ENCODE data around the gene AP2A2. TPM values are rescaled to one million over a fixed set of nuclear protein-coding genes. Genes with fewer than 3 reads are reported as not detected.

AP2A2 gene
- total RNA-seq, 1 experiment from 2014 or later: 70.6 TPM

GRCh38 chr11:1054143-1055108, 128.8 kb downstream of the AP2A2 start:
- Mint-ChIP-seq H3K27ac (ENCODE audit: low read depth, unreplicated experiment) (no peak overlapping the region), H3K4me3 (ENCODE audit: unreplicated experiment) (no peak overlapping the region), H3K36me3 (ENCODE audit: insufficient read depth, unreplicated experiment) (no peaks in the 10 kb centered on the region), H3K9me3 (ENCODE audit: unreplicated experiment) (no peaks in the 10 kb centered on the region), H3K27me3 (ENCODE audit: insufficient read depth, unreplicated experiment) (no peaks in the 10 kb centered on the region), H3K4me1 (ENCODE audit: insufficient read depth, unreplicated experiment) (peaks cover 16% of the 10 kb centered on the region)
- ChIA-PET POLR2A (no interaction called here), CTCF (interaction anchor here (0.5 to 1.5 kb wide), 4 partner anchors 35 to 463 kb away, joined by 3 to 5 read pairs (median 4); no protein-coding TSS in a partner anchor)
- no TSS peak for BruUV-seq (replicated peaks)
- TF ChIP-seq, protein P1, sequence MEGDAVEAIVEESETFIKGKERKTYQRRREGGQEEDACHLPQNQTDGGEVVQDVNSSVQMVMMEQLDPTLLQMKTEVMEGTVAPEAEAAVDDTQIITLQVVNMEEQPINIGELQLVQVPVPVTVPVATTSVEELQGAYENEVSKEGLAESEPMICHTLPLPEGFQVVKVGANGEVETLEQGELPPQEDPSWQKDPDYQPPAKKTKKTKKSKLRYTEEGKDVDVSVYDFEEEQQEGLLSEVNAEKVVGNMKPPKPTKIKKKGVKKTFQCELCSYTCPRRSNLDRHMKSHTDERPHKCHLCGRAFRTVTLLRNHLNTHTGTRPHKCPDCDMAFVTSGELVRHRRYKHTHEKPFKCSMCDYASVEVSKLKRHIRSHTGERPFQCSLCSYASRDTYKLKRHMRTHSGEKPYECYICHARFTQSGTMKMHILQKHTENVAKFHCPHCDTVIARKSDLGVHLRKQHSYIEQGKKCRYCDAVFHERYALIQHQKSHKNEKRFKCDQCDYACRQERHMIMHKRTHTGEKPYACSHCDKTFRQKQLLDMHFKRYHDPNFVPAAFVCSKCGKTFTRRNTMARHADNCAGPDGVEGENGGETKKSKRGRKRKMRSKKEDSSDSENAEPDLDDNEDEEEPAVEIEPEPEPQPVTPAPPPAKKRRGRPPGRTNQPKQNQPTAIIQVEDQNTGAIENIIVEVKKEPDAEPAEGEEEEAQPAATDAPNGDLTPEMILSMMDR (IDR thresholded peaks at IDR 0.05; ENCODE audit: unreplicated experiment): no peak
- intact Hi-C loops (cut with micrococcal nuclease): no loop called here
- DNase-seq (ENCODE audit: unreplicated experiment): no peak

- H3K4me1 Mint-ChIP-seq (ENCODE audit: insufficient read depth, unreplicated experiment): peaks cover 13% of the 10 kb centered on the region
- H3K4me3 Mint-ChIP-seq (ENCODE audit: unreplicated experiment): no peak overlapping the region
- ChIA-PET POLR2A (no interaction called here), CTCF (interaction anchor here (0.5 to 1.5 kb wide), 3 partner anchors 35 to 328 kb away, joined by 3 to 5 read pairs (median 4); no protein-coding TSS in a partner anchor)
- no peaks in the 10 kb centered on the region for H3K36me3 Mint-ChIP-seq (ENCODE audit: insufficient read depth, unreplicated experiment)
- H3K9me3 Mint-ChIP-seq (ENCODE audit: unreplicated experiment): no peaks in the 10 kb centered on the region
- intact Hi-C loops (cut with micrococcal nuclease): no loop called here
- no peaks in the 10 kb centered on the region for H3K27me3 Mint-ChIP-seq (ENCODE audit: insufficient read depth, unreplicated experiment)
- no peak for DNase-seq (ENCODE audit: unreplicated experiment)
- H3K27ac Mint-ChIP-seq (ENCODE audit: low read depth, unreplicated experiment): no peak overlapping the region
- no TSS peak for BruUV-seq (replicated peaks)
- TF ChIP-seq, protein P1 (IDR thresholded peaks at IDR 0.05; ENCODE audit: unreplicated experiment): no peak
These were observed 129.5 kb downstream of the AP2A2 start for GRCh38 chr11:1055109-1055703.

DNA sequence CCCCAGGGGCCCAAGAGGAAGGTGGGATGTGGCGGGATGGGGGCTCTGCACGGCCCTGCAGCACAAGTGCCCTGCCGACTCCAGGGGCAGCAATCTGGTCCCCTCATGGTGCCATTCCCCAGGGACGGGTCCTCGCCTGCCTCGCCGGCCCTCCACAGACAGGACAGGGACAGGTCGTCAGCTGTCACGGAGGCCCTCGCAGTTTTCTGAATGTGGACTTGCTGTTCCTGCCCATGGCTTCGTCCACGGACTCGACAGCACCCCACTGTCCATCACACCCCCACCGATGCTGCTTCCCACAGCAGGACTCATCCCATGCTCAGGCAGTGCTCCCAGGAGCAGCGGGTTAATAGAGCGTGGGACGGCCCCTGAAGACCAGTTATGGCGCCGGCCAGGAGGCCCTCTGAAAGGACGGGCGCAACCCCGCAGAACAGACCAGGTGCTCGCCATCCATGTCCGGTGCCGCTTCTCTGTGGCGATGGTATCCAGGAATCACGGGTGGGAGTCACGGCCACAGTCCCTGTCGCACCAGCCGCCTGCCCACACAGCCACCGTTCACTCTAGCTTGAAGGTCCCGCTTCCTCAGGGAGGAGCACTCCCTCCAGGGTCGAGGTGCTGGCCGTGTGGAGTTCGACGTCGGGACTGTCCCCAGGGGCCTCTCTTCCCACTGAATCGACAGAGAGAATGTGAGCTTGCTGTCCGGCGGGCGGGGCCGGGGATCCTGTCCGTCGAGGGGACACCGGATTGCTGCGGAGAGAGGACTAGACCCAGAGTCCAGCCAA, 130.5 kb downstream of the AP2A2 start:
- peaks cover 12% of the 10 kb centered on the region for H3K4me1 Mint-ChIP-seq (ENCODE audit: insufficient read depth, unreplicated experiment)
- ChIA-PET CTCF (no interaction called here), POLR2A (no interaction called here)
- H3K9me3 Mint-ChIP-seq (ENCODE audit: unreplicated experiment): no peaks in the 10 kb centered on the region
- intact Hi-C loops (cut with micrococcal nuclease): no loop called here
- no TSS peak for BruUV-seq (replicated peaks)
- TF ChIP-seq, protein P1 (IDR thresholded peaks at IDR 0.05; ENCODE audit: unreplicated experiment): no peak
- no peaks in the 10 kb centered on the region for H3K27me3 Mint-ChIP-seq (ENCODE audit: insufficient read depth, unreplicated experiment)
- H3K4me3 Mint-ChIP-seq (ENCODE audit: unreplicated experiment): no peak overlapping the region
- H3K36me3 Mint-ChIP-seq (ENCODE audit: insufficient read depth, unreplicated experiment): no peaks in the 10 kb centered on the region
- H3K27ac Mint-ChIP-seq (ENCODE audit: low read depth, unreplicated experiment): no peak overlapping the region
- no peak for DNase-seq (ENCODE audit: unreplicated experiment)

- H3K4me3 Mint-ChIP-seq (ENCODE audit: unreplicated experiment): no peak overlapping the region
- TF ChIP-seq, protein P1 (IDR thresholded peaks at IDR 0.05; ENCODE audit: unreplicated experiment): no peak
- BruUV-seq (replicated peaks): no TSS peak
- H3K27ac Mint-ChIP-seq (ENCODE audit: low read depth, unreplicated experiment): no peak overlapping the region
- no peaks in the 10 kb centered on the region for H3K27me3 Mint-ChIP-seq (ENCODE audit: insufficient read depth, unreplicated experiment)
- ChIA-PET POLR2A (no interaction called here), CTCF (no interaction called here)
- H3K36me3 Mint-ChIP-seq (ENCODE audit: insufficient read depth, unreplicated experiment): no peaks in the 10 kb centered on the region
- DNase-seq (ENCODE audit: unreplicated experiment): no peak
- intact Hi-C loops (cut with micrococcal nuclease): no loop called here
- peaks cover 8% of the 10 kb centered on the region for H3K9me3 Mint-ChIP-seq (ENCODE audit: unreplicated experiment)
- H3K4me1 Mint-ChIP-seq (ENCODE audit: insufficient read depth, unreplicated experiment): peaks cover 12% of the 10 kb centered on the region
These were observed 132.1 kb downstream of the AP2A2 start for GRCh38 chr11:1057806-1058205.
